ENCODE data around the gene SLC6A9.

SLC6A9 gene

DNA sequence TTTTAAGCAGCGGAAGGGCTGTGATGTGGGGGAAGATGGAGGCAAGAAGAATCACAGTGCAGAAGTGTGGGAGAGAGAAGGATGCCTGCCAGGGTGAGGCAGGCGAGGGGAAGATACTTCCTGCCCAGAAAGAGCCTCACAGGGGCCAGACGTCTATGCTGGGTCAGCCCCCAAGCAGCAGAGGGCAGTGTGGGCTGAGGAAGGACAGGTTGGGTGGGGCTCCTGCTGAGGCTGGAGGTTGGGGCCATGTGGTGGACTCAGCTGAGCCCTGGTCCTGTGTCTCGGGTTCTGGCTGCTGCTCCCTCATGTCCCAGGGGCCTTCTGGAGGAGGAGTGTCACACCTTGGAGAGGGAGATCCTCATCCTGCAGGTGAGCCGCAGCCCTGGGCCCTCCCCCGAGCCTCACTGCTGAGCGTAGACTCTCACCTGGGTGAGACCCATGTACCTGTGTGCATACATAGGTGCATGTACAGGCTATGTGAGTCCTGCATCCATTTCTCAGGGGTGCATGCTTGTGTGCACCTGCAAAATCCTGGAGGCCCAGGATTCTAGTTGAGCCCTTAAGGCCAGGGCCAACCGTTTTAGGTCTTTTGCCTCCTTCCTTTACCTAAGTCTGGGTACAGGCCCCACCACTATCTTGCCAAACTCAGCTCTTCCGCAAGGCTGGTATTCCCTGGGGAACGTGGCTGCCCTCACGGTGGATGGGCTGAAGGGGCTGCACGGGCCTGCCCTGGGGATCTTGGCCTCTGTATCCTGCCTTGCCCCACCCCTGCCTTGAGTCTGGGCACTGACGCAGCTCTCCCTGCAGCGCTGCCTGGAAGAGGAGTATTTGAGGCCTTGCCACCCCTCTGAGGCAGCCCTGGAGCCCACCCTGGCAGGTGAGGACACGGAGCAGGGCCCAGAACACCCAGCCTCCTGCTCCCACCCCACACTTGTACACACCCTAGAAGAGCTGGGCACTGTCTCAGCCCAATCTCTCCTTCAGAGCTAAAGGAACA is 36.2 kb downstream of the SLC6A9 start:
- DNase-seq (ENCODE audit: low spot score): peak; percentile 71
- TF ChIP-seq, protein P1, sequence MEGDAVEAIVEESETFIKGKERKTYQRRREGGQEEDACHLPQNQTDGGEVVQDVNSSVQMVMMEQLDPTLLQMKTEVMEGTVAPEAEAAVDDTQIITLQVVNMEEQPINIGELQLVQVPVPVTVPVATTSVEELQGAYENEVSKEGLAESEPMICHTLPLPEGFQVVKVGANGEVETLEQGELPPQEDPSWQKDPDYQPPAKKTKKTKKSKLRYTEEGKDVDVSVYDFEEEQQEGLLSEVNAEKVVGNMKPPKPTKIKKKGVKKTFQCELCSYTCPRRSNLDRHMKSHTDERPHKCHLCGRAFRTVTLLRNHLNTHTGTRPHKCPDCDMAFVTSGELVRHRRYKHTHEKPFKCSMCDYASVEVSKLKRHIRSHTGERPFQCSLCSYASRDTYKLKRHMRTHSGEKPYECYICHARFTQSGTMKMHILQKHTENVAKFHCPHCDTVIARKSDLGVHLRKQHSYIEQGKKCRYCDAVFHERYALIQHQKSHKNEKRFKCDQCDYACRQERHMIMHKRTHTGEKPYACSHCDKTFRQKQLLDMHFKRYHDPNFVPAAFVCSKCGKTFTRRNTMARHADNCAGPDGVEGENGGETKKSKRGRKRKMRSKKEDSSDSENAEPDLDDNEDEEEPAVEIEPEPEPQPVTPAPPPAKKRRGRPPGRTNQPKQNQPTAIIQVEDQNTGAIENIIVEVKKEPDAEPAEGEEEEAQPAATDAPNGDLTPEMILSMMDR (IDR thresholded peaks at IDR 0.05; ENCODE audit: borderline replicate concordance, control extremely low read depth, extremely low read depth, insufficient read depth, missing control alignments): peak; percentile 26
- in situ Hi-C loops (cut with MboI; ENCODE audit: low sequenced_read_pairs, unreplicated experiment): no loop called here

DNA sequence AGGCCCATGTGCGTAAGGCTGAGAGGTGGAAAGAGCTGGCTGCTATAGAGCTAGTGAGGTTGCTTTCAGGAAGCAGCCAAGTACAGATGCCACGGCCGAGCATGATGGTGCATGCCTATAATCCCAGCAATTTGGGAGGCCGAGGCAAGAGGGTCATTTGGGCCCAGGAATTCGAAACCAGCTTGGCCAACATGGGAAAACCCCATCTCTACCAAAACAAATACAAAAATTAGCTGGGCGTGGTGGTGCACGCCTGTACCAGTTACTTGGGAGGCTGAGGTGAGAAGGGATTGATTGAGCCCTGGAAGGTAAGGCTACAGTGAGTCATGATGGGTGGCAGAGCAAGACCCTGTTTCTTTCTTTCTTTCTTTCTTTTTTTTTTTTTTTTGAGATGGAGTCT is 37.2 kb downstream of the SLC6A9 start:
- no peak for DNase-seq (ENCODE audit: low spot score)
- in situ Hi-C loops (cut with MboI; ENCODE audit: low sequenced_read_pairs, unreplicated experiment): no loop called here

DNA sequence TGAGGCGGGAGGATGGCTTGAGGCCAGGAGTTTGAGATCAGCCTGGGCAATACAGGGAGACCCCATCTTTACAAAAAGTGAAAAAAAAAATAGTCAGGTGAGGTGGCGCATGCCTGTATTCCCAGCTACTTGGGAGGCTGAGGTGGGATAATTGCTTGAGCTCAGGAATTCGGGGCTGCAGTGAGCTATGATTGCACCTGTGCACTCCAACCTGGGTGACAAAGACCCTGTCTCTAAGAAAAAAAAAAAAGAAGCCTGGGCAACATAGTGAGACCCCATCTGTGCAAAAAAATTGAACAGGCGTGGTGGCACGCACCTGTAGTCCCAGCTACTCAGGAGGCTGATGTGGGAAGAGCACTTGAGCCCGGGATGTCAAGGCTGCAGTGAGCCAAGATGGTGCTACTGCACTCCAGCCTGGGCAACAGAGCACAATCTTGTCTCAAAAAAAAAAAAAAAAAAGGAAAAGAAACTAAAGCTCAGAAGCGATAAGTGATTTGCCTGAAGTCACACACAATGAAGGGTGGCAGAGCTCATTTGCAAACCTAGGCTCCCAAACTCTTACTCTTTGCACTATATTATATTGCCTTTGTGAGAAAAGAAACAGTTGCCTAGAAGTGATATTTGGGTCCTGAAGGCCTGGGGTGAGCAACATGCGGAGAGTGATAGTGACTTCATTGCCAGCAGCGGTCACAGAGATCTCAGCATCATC is 37.9 kb downstream of the SLC6A9 start:
- no peak for DNase-seq (ENCODE audit: low spot score)
- in situ Hi-C loops (cut with MboI; ENCODE audit: low sequenced_read_pairs, unreplicated experiment): no loop called here
- TF ChIP-seq, protein P1 (IDR thresholded peaks at IDR 0.05; ENCODE audit: borderline replicate concordance, control extremely low read depth, extremely low read depth, insufficient read depth, missing control alignments): no peak

More for the DNA sequence above, 37.2 kb downstream of the SLC6A9 start:
- TF ChIP-seq, protein P1 (IDR thresholded peaks at IDR 0.05; ENCODE audit: borderline replicate concordance, control extremely low read depth, extremely low read depth, insufficient read depth, missing control alignments): no peak

DNA sequence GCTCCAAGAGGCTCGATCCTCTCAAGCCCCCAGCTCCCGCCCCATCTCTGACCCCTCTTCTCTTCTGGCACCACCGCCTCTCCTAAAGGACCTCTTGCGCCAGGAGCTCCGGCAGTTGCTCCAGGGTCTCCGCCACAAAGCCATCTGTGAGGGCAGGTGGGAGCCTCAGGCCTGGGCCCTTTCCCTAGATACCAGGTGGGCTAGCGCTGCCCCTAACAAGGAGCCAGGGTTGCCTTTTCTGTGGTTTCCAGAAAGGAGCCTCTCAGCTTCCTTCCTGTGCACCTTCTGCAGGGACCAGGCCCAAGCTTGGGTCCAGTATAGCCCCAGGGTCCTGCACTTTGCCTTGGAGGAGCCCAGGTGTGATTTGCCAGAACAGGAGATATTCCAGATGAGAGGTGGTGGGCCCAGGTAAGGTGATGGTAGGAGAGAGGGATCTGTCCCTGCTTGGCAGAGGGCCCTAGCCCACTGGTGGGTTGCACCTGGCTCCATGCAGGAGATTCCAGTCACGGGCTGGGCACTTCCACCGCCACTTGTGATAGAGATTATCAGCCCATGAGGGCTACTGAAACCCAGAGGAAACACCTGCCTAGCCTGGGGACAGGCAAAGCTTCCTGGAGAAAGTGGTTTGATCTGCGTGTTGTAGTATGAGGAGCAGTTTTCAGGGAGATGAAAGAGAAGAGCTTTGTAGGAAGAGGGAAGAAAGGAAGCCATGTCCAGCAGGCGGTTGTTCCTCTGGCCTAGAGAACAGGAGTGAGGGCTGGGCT is 38.8 kb downstream of the SLC6A9 start:
- no peak for DNase-seq (ENCODE audit: low spot score)
- in situ Hi-C loops (cut with MboI; ENCODE audit: low sequenced_read_pairs, unreplicated experiment): no loop called here
- TF ChIP-seq, protein P1 (IDR thresholded peaks at IDR 0.05; ENCODE audit: borderline replicate concordance, control extremely low read depth, extremely low read depth, insufficient read depth, missing control alignments): no peak

DNA sequence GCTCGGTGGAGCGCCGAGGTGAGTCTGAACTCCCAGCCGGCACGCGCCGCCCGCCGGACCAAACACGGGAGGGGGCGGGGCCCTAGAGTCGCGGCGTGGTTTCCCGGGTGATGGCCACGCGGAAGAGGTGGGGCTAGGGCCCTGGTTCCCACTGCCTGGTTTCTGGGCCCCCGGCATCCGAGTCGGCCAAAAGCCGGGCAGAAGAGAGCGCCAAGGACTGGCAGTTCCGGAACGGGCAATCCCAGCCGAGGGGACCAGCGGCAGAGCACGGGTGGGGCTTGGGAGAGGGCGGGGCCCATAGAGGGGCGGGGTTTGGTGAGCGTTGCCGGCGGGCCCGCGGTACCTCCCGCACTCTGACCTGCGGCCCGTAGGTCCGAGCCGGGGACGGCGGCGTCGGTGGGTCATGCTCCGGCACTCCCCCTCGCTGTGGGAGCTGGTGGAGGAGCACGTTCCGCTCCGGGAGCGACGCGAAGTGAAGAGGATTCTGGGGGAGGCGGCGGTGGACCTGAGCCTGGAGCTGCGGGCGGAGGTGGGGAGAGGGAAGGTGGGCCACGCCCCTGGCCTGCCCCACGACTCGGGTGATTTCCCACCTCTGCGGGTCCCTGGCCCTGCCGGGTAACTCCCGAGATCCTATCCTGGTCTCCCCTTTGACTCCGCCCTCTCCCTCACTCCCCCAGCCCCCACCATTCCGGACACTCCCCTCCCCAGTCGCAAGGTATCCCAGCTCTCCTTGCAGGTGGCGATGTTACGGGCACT is 39.6 kb downstream of the SLC6A9 start, which contains the start of gene CCDC24:
Gene CCDC24 (plus strand): TSS at position 124 of the 756 bp plus-strand sequence. CDS start 280 bp downstream, at position 404.
- TF ChIP-seq, protein P1 (IDR thresholded peaks at IDR 0.05; ENCODE audit: borderline replicate concordance, control extremely low read depth, extremely low read depth, insufficient read depth, missing control alignments): no peak
- peak; percentile 93 for DNase-seq (ENCODE audit: low spot score)
- in situ Hi-C loops (cut with MboI; ENCODE audit: low sequenced_read_pairs, unreplicated experiment): no loop called here
